NCI-H774 (cell line): Measurements from ENCODE around the gene CACNA2D3.

Experiments used
- DNase-seq: peaks from one replicate; lab custom pipeline; 2025; lab: John Stamatoyannopoulos, UW

CACNA2D3 gene

DNA sequence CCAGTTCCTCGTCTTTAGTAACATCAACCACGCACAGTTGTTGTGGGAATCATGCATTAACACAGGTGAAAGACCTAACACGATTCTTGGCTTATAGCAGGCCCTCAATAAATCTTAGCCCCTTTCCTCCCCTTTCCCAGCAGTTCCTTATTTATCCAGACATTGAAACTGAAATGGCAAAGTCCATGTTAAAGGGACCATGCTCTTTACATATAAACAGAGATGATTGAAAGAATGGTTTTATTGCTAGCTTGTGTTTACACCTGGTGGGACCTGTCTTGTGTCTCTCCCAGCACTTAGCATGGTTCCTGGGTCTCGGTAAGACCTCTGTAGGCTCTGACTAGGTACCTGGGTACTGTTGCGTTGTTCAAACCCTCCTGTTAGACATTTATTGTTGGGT lies 553.7 kb downstream of the CACNA2D3 start:
- DNase-seq, result no peak

DNA sequence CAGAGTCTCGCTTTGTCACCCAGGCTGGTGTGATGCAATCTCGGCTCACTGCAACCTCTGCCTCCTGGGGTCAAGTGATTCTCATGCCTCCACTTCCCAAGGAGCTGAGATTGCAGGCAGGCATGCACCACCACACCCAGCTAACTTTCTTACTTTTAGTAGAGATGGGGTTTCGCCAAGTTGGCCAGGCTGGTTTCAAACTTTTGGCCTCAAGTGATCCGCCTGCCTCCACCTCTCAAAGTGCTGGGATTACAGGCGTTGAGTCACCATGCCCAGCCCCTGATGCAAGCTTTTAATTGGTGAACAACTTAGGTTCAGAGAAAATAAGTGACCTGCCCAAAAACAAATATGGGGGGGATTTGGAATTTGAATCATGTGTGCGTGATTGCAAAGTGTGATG lies 559.4 kb downstream of the CACNA2D3 start:
- DNase-seq, result no peak

DNA sequence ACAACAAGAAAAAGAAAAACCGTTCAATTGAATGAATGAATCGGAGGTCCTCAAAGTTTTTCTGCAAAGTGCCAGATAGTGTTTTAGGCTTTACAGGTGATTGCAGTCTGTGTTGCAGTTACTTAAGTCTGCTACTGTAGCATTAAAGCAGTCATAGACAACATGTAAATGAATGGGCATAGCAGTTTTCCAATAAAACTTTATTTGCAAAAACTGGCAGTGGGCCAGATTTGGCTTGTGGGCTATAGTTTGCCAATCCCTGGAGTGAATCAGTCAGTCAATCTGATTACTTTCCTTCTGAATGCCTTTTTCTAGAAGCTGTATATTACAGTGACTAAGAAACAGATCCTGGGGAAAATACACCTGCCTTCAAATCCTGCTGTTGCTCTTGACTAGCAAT lies 562.9 kb downstream of the CACNA2D3 start:
- DNase-seq, result no peak

DNA sequence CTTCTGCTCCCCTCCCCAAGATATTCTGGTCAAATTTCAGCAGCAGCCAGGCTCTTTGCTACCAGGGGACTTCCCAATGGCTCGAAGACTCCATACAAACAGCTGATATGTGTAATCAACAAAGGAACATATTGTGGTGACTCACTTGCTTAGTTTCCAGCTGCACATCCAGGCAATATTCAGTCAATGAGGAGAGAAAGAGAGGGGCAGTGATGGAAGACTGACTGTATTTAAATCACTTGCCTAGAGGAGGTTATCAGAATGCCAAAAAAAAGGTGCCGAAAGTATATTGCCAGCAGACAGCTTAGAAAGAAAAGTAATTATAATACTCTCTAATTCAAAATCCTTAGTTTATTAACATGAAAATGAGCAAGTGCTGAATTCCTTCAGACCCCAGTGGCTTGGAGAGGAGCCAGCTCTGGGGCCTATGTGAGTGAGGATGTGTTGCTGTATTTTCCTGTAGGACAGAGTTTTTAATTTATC lies 569.0 kb downstream of the CACNA2D3 start:
- DNase-seq, result no peak

DNA sequence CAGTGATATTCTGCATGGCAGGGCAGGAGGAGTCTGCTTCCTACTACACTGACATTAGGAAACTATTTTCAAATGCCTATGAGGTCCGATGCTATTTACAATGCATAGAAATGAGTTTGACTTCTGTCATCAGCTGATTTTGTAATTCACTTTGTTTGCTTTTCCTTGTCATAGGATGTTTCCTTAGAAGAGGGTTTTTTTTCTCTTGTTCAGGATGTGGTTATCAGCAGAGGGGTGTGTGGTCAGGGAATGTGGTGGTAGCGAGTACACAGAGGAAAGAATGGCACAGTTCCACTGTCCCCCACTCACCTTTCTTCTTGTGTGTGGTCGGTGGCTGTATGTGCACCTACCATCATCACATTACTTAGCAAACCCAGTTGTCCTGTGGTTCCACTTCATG lies 574.0 kb downstream of the CACNA2D3 start:
- DNase-seq, result no peak

DNA sequence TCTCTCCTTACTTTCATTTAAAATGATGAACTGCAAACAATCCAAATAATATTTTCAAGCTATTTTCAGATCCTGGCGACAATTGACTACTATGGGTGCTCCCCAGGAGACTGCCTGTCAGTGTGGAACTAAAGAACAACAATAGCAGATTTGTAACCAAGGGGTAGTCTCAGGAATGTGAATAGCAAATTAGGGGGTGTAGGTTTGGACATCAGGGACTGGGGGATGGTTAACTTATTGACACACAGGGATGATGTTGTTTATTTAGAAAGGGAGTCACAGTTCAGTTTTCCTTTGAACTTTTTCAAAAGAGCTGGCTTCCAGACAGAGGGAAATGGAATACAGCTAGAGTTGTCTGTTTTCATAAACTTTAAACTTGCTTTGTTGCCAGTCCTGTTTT lies 575.7 kb downstream of the CACNA2D3 start:
- DNase-seq, result no peak

DNA sequence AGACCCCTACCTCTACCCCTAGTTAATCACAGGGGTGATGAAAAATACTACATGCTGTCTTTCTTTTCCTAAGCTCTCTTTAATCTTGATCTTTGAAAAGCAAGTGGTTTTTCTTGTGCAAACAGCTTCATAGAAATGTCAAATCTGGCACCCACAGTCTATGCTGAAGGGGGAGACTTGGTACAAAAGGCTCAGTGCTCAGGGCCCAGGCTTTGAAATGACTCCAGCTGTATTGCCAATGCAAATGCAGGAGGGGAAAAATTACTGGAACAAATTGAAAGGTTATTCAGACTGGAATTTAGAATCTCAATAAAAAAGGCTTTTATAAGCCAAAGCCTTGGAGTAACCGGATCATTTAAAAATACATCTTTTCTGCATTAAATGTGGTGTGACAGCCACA lies 581.6 kb downstream of the CACNA2D3 start:
- no peak for DNase-seq

DNA sequence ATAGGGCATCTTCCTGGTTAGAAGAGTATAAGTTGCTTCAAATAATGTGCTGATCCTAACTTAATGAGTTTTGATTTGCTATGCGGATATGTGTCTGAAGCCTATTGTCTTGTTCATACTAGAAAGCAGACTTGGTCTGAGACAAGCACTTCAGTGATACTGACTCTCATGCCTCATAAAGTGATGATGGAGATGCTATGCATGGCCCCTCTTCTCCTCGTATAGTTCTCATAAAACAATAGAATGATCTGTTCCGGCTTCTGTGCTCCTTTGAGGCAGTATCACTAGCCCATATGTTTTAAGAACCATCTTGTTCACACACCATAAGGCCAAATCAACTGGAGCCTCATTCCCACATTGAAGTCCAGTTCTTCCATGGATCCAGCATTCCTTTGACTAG lies 583.4 kb downstream of the CACNA2D3 start:
- no peak for DNase-seq

DNA sequence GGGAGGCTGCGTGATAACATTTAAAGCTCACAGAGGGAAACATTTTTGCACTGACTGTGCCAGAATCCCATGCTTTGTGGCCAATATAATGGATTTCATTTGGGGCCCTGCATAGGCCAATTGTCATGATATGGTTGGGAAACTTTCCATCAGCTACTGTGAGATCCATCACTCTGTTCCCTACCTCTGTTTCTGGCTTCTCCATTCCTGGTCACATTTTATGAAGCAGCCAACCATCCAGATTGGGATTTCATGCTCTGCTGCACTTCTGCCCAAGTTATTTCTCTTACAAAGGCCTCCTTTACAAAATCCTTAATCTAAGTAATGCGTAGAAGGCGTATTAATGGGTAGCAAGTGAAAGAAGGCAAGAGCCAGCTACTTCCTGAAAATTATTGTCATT lies 584.4 kb downstream of the CACNA2D3 start:
- DNase-seq, result no peak

DNA sequence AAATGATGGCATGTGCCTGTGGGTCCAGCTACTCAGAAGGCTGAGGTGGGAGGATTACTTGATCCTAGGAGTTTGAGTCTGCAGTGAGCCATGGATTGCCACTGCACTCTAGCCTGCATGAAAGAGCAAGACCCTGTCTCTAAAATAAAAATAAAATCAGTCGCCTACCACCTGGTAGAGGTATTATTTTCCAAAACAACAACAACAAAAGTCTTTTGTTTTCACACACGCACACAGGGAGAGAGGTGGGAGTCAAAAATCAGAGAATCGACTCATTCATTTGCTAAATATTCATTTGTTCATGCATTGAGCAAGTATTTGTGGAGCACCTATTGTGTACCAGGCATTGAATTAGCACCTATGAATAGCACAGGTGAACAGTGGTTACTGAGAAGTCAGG lies 587.4 kb downstream of the CACNA2D3 start:
- DNase-seq, result no peak

DNA sequence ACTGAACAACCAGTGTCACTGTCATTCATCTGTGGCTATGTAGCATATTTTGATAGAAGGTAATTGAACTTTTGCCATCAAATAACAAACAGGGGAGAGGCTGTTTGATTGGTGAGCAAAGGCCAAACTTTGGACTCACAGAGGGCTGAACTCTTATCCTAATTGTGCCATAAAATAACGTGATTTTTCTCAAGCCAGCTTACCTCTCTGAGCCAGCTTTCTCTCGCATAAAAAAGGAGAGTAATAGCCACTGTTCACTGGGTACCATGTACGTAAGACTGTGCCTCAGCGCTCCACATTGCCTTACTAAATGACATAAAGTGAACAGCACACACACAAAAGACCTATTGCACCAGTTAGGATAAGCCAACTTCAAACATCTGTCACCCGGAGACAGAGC lies 588.6 kb downstream of the CACNA2D3 start:
- no peak for DNase-seq

DNA sequence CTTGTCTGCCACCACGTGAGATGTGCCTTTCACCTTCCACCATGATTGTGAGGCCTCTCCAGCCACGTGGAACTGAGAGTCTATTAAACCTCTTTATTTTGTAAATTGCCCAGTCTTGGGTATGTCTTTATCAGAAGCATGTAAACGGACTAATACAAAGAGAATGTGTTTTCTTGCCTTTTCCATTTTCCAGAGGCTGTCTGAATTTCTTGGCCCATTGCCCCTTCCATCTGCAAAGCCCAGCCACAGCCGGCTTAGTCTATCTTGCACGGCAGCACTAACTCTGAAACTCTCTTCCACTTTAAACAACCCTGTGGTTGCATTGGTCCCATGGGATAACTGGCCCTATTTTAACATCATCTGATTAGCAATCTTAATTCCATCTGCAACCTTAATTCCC lies 590.2 kb downstream of the CACNA2D3 start:
- DNase-seq, result no peak

DNA sequence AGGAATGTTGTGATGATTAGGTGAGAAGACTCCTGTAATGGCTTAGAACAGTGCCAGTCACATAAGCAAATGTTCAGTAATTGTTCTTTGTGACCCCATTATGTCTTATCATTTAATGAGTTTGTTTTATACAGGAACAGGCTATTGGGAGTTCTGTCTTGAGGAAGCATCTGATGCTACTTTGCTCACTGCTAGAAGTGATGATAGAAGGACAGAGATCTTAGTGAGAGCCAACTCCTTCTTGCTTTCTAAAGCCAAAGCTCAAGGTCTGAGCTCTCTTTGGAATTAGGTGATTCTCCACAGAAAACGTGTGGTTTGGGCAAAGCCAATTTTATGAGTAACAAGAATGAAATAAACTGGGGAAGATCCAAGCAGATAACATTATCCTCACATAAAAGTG lies 590.7 kb downstream of the CACNA2D3 start:
- no peak for DNase-seq

DNA sequence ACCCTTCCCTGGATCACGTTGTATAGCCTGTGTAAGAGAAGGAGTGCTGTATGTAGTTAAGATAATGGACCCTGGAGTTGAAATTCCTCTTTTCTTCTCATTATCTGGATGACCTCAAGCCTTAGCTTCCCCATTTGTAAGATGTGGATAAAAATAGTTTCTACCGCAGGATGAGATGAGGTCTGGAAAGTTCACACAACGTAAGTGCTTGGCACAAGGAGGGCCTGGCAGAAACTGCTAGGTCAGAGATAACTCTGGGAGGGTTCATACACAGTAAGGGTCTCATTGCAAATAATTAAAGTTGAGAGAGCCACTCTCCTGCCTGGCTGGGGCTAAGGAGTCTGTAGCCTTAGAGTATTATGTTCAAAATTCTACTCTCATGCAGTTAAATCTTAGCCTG lies 591.1 kb downstream of the CACNA2D3 start:
- no peak for DNase-seq

DNA sequence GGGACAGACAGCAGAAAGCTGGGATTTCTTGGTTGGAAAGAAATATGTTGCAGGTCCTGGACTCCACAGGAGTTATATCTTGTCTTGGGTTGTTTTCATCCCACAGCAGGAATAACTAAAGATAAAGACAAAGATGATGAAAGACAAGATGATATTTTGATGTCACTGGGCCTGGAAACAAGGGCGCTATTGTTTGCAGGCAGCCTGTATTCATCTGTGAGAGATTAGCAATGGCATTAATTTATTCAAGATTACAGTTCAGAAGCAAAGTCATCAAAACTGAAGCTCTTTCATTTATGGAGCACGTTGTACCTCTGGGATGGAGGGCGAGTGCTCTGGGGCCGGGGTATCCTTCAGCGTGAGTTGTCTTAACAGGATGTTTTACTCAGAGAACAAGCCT lies 591.7 kb downstream of the CACNA2D3 start:
- DNase-seq, result no peak

DNA sequence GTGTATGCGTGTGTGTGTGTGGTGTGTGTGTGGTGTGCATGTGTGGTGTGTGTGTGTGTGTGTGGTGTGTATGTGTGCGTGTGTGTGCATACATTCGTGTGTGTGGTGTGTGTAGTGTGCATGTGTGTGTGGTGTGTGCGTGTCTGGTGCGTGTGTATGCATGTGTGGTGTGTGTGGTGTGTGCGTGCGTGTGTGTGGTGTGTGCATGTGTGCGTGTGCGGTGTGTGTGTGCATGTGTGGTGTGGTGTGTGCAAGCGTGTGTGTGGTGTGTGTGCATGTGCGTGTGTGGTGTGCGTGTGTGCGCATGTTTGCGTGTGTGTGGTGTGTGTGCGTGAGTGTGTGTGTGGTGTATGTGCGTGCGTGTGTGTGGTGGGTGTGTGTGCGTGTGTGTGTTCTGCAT lies 595.2 kb downstream of the CACNA2D3 start:
- no peak for DNase-seq

DNA sequence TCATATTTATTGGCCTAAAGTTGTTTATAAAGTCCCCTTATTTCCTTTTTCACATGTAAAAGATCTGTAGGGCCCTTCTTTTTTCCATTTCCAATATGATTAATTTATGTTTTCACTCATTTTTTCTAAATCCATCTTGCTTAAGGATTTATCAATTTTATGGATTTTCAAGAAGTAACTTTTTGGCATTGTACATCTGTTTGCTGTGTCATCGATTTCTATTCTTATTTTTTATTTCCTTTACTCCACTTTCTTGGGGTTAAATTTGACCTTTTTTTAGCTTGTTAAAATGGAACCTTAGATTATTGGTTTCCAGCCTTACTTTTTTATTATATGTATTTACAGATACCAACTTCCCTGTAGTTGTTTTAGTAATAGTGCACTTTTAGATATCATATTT lies 597.6 kb downstream of the CACNA2D3 start:
- no peak for DNase-seq

DNA sequence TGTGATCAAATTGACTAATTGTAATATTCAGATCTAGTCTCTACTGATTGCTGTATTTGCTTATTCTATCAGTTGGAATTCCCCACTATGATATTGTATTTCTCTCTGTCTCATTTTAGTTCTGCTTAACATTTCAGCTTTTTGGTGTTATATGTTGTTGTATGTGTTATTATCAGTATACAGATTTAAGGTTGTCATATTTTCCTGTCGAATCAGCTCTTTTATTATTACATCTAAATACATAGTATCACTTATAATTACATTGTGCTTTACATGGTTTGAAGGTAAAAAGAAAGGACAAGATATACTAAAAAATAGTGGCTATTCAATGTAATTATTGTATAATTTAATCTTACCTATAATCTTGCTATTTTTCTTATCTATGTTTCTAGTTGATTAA lies 598.3 kb downstream of the CACNA2D3 start:
- no peak for DNase-seq

DNA sequence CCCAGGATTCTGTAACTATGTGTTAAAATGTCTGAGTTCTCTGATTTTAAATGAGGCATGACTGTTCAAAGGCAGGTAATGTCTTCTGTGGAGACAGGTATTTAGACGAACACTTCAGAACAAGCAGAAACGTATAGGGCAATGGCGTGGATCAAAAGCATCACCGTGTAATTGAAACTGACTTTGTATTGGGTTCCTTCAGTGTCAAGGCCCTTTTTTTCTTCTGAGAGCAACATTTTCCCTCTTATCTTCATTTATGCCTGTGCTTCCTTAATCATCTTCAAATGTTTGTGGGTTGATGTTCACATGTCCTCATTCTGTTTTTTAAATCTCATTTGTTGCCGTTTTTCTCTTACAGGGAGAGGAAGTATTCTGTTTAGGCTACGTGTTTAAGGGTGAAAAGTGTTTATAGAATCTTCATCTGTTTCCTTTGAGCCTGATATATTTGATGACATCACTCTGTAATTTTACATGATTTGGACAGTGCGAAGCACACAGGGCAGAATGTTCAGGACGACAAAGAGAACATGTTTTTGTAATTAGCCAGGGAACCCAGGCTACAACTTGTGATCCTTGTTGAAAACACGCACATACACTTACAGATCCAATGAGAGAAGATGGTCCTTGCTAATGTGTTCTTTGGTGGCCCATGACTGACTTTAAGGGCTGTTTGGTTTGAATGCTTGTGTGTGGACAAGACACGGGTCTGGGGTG lies 609.5 kb downstream of the CACNA2D3 start:
- no peak for DNase-seq

DNA sequence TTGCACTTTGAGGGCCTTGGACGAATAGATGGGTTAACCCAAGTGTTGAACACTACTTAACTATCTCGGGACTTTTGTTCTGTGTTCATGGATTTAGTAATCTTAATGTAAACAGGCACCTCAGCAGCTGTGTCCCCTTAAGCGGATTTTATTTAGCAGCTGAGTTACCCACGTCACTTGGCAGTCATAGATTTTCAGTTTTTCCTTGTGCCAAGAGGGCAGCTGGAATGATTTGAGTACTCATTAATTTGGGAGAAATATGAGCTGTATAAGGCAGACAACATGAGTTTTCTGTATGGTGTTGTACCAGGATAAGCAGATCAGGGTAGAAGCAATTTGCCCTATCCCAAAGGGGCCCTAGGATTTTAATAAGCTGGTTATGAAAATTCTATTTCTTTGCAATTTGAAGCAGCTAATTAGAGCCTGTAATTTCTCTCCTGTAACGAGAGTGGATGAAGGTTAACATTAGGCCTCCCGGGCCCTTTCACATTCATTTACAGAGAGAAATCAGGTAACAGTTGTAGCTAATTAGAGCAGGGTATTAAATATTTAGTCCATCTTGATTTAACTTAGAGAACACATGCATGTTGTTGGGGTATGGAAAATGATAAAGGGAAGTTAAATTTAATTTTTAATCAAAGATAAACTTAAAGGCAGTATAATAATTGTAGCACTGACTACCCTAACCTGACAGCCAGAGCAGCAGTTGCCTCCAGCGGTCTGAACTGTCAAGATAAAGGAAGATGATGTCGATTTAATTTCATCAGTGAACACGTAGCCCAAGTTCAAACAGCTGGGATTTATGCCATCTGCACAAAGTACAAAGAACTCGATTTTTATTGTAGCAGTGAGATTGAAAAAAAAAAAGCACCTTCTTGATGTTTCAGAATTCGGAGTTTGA lies 611.0 kb downstream of the CACNA2D3 start:
- DNase-seq, result no peak

DNA sequence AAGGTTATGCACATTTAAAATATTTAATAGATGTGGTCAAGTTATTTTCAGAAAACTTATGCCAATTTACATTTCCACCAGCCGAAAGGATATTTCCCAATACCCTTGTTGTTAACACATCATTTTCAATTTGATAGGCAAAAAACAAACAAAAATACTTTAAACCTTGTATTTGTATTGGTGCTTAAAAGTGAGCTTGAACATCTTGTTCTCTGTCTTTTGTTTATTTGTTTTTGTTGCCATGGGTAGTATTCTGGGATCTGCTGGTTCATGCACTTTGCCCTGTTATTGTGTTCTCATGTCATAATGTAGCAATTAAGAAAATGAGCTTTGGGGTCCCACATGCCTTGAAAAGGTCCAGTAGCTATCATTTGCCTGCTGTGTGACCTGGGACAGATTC lies 614.1 kb downstream of the CACNA2D3 start:
- no peak for DNase-seq

DNA sequence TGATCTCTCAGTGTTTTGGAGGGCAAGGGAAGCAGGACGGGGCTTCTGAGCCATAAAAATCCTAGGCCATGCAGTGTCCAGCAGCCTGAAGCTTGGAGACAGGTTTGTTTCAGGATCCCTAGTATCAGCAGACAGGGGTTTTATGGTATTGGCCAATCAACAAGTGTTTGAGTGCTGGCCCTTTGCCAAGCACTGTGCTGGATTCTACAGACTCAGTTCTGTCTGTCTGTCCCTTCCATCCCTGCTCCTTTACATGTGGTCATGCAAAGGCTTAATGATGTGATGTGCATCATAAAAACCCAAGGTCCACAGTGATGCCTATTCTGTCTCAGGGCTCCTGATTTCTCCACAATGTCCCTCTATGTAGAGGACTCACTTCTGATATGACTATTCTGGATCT lies 621.4 kb downstream of the CACNA2D3 start:
- DNase-seq, result no peak

DNA sequence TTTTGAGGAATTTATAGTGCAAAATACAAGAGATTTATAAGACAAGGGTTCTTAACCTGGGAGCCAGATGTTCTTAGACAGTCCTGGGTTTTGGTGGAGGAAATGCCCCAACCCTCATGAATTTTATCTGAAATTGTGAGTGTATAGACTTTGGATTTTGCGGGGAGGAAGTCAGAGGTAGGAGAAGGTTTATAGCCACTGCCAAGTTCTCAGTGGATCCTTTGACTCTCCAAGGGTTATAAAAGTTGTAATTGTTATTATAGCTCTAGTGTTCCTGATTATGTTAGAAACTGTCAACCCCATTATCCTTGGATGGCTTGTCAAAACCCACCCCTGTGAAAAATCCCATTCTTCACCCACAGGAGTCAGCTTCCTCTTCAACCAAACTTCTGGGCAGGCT lies 621.9 kb downstream of the CACNA2D3 start:
- no peak for DNase-seq
